GM12878 (cell line): Measurements from ENCODE around the gene ELAVL1. TPM values are rescaled to one million over a fixed set of nuclear protein-coding genes. Genes with fewer than 3 reads are reported as not detected.

Experiments used
- ATF7 ChIP-seq: fragments of 450-650 bp; IDR thresholded peaks from 2 replicates; pipeline ENCODE4 v1.6.1; 2016; ENCODE audit warnings: low read depth, mild to moderate bottlenecking
- CHD4 ChIP-seq: fragments of 200-600 bp; sonication (generic); IDR thresholded peaks from 2 replicates; pipeline ENCODE4 v1.6.1; 2016; ENCODE audit warnings: mild to moderate bottlenecking
- CREB1 ChIP-seq: IDR thresholded peaks from 2 replicates; pipeline ENCODE4 v1.6.1; 2012; ENCODE audit warnings: low read depth, mild to moderate bottlenecking, inconsistent platforms
- ESRRA ChIP-seq: IDR thresholded peaks from 2 replicates; pipeline ENCODE4 v1.6.1; 2012; ENCODE audit warnings: mild to moderate bottlenecking, low read length, improper control_type of control experiment
- FOXM1 ChIP-seq: IDR thresholded peaks from 2 replicates; pipeline ENCODE4 v1.6.1; 2012; ENCODE audit warnings: low read depth, mild to moderate bottlenecking, inconsistent platforms, low read length, moderate library complexity
- RB1 ChIP-seq: fragments of 450-650 bp; formaldehyde crosslinking; IDR thresholded peaks from 2 replicates; pipeline ENCODE4 v1.6.1; 2017; ENCODE audit warnings: mild to moderate bottlenecking, borderline replicate concordance
- REST ChIP-seq: IDR thresholded peaks from 2 replicates; pipeline ENCODE4 v1.6.1; 2012; ENCODE audit warnings: mild to moderate bottlenecking, low read depth, low read length
- SP1 ChIP-seq: IDR thresholded peaks from one replicate; pipeline ENCODE4 v1.6.1; 2011; ENCODE audit warnings: low read depth, low read length
- USF1 ChIP-seq: IDR thresholded peaks from 2 replicates; pipeline ENCODE4 v1.6.1; 2011; ENCODE audit warnings: borderline replicate concordance, low read depth, mild to moderate bottlenecking, moderate library complexity, mixed read lengths, low read length; ENCODE audit not compliant: insufficient read depth; ENCODE audit errors: extremely low read length
- YBX1 ChIP-seq: fragments of 450-650 bp; IDR thresholded peaks from 2 replicates; pipeline ENCODE4 v1.6.1; 2016; ENCODE audit warnings: antibody characterized with exemption
- polyA plus RNA-seq, 11 experiments: library from polyadenylated mRNA; depleted of rRNA in 4 of 11; unstranded in 6 of 11; stranded (reverse) in 5 of 11; fragments of >200 nt; fragmentation: Nextera tagmentation in 4 of 11; fragmentation: Illumina TruSeq in 1 of 11; extraction: Ambion mirVana in 4 of 11; extraction: Trizol in 1 of 11; gene quantifications; 1 replicate in 1 of 11; 2 replicates in 10 of 11; pipeline versions ENCODE4 v1.2.1 to v1.2.3, GENCODE V29; 2011 to 2016; ENCODE audit warnings: inconsistent platforms in 2 of 11, missing spikeins in 2 of 11, low read depth in 1 of 11
- total RNA-seq, 4 experiments: library from RNA; depleted of rRNA in 3 of 4; stranded (reverse); fragments of >200 nt in 3 of 4; fragmentation: Illumina TruSeq in 1 of 4; extraction: Trizol in 1 of 4; gene quantifications; 2 replicates each; pipeline versions ENCODE4 v1.2.1 to v1.2.3, GENCODE V29; 2013 to 2021

ELAVL1 gene
- total and polyA plus RNA-seq, 10 of the 15 experiments (the other 5 are each of a cell fraction or from before 2014, with no cell fraction given), result 7.4 to 155 (median 70.3) TPM

GRCh38 chr19:7977021-7977722, 28.3 kb downstream of the ELAVL1 start (continued):
- TF ChIP-seq CREB1 (no peak), RB1 (no peak), ESRRA (no peak), USF1 (no peak), CHD4 (no peak), FOXM1 (no peak), REST (no peak), ATF7 (no peak), SP1 (no peak), YBX1 (no peak)
